NCI-H2107 (cell line): ENCODE measurements around the gene ANK3.
"Not testable (repeated sequence)": the region's sequence is repeated elsewhere in the genome, so short reads cannot be mapped to it uniquely, and the experiment has no call there.

Experiments
- DNase-seq: peaks from one replicate; lab custom pipeline; 2025; lab: John Stamatoyannopoulos, UW

The ANK3 gene

DNA sequence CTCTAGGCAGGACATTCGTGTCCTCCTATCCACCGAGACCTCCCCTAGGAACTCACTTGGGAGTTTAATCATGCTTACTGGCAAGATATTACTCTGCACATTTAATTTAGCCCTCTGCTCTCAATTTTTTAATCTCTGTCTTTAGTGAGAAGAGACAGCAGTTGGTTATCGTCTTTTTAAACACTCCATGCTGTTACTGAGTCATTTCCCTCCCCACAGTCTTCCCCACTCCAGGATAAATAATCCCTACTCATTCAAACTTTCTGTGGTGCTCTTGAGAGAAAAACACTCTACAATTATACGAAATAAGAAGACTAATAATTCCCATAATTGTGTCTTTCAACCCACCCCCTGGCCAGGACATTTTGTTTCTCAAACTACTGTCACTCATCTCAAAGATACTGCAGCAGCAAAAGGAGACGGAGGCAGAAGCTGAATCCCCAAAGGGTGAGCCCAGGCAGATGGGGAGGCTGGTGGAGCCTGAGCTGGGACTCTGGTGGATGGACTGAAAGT, 84.2 kb downstream of the ANK3 start:
- no peak for DNase-seq

DNA sequence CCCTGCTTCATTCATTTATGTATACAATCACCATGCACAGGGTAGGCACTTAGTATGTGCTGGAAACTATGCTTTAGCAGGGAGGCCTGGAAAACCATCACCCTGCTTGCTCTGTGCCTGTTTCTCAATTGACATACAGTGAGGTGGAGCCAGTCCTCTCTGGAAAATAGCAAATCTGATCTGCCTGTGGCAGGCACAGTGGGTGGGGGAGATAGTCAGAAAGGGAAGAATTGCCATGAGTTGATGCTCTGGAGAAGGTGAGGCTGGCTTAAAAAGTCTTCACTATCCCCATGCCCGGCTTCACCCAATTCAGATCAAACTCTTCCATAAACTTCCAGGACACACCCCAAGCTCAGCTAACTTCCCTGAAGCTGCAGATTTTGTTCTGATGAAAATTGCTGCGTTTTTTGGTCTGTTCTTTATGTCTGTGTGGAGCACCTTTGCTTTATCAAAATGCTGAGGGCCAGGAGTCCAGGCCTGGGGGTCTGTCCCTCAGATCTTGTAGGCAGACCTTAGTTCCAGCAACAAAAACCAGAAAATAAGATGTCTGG, 84.8 kb downstream of the ANK3 start:
- no peak for DNase-seq

DNA sequence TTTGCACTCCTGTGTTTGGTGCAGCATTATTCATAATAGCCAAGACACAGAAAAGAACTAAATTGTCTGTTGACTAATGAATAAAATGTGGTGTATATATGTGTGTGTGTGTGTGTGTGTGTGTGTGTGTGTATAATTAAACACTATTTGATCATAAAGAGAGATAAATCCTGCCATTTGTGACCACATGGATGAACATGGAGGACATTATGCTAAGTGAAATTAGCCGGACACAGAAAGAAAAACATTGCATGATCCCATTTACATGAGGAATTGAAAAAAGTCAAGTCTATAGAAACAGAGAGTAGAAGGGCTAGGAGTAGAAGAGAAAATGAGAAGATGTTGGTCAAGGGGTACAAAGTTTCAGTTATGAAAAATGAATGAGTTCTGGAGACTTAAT, 85.9 kb downstream of the ANK3 start:
- DNase-seq = no peak

DNA sequence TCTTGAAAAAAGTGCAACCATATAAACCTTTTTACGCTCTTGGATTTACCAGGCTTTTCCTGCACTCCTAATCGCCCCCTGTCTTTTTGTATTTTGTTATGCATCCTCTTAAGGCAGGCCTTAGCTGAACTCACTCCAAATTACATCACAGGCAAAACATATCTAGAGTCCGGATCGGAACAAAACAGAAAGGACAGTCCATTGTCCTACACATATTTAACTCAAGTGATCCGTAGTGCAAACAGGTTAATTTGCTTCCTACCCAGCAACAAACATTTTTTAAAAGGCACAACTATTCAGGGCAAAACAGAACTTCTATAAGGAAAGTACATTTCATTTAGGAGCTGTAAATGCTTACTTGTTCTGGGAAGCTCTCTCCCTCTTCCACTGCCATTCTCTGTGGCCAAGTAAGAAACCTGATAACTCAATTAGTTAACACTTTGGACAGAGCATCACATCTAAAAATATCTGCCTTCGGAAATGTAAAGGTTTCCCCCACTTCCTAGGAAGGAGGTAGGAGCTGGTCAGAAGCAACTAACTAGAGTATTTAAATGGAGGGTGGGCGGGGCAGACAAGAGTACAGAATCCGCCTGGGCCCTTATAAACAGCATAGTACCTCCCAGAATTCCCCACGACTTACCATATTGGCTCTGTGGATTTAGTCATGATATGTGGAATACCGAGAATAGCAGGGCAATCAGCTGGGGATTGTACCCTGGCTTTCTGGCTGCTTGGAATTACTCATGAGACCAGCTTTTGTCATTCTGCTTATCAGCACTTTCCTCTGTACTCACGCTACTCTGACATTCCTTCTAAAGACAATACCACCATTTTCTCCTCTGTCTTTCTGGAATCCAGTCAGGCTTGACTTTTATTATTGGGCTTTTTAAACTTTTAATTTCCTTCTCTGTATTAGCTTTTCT, 89.5 kb downstream of the ANK3 start:
- DNase-seq = no peak

DNA sequence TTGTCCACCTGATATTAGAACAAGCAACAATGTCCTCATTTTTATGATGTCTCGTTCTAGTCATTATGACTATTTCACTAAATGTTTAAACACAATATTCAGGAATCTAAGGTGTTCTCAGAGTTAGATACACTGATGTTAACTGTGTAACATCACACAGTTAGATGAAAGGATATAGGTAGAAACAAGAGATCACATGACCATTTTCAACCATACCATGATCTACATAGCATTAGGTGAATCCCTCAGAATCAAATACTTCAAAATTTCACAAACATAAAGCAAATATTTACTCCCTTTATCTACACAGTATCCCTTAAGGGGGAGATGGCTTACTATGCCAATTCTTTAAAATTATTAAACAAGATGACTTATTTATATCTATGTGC, 90.3 kb downstream of the ANK3 start:
- no peak for DNase-seq

DNA sequence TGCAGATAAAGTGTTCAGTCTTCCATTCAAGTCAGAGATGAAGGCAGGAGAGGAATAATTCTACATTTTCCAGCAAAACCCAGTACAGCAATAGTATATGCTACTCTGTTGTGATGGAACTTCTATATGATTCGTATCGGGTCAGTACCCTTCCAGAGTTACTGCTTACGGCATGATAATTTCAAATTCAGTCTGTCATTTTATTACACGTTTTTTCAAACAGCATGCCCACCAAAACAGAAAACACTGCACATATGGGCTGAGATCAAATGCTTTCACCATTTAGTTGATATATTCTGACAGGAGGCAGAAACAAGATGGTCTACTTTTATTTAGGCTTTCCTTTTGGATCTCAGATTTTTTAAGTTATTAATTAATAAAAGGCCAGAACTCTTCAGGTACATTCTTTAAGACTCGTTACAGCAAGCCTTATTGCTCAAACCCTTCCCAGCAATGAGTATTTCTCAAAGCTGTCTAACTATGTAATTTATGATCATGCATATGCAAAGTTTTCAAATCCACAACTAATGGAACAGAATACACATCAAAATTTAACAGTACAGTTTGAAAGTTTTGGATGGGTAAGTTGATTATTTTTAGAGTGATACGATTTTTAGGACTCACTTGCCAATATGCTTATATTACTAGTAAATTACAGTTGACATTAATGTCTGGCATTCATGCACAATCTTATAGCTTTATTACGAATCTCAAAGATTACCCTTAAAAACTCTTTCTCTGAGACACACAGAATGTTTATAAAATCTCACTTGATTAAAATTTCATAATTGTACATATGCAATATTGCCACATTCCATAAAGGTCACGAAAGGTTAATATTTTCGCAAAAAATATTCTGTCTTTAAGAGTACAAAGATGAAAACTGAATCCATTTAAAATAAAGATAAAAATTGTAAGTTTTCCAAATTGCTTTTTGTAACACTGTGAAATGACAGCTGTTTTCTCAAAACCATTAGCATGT, 91.0 kb downstream of the ANK3 start:
- no peak for DNase-seq

DNA sequence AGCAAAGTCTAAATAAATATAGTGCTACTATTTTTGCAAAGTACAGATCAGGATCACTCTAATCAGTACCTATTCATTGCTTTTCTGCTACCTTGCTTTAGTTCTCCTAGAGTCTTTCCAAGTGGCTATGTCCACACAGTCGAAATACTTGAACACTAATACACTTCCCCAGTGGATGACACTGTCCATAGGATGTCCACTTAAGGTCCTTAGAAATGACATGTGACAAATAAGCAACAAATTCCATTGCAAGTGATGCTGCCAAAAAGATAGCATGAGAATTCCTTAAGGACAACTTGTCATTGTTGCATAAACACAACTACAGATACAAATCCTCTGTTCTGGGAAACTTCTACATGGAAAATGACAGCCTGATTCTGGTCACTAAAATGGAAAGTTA, 93.6 kb downstream of the ANK3 start:
- DNase-seq = no peak

DNA sequence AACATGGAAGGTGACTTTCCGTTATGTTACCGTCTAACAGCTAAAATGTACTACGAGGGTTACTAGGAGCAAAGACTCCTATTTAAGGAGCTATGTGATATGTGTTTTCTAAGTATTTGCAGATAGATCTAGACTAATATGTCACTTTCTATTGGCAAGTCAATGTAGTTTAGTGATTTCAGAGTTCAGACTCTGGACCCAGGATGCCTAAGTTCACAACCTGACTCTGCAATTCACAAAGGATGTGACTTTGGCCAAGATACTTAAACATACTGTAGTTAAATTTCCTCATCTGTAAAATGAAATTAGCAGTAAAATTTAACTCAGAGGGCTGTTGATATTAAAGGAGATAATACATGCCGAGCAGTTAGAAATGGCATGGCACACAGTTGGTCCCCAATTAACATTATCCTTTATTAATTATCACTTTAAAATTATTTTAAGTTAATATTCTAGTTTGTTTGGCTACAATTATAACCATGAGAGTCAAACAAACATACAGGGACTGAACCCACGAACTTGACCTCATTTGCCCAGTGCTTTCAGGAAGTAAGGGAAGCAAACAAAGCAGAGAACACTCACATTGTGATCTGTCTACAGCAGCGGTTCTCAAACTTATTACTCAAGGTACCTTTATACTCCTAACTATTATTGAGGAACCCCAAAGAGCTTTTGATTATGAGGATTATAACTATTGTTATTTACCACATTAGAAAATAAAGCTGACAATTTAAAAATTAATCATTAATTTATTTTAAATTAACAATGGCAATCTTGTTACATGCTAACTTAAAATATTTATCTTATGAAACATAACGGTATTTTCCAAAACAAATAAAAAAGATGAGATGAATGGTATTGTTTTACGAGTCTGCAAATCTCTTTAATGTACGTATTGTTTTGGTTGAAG, 94.4 kb downstream of the ANK3 start:
- no peak for DNase-seq

DNA sequence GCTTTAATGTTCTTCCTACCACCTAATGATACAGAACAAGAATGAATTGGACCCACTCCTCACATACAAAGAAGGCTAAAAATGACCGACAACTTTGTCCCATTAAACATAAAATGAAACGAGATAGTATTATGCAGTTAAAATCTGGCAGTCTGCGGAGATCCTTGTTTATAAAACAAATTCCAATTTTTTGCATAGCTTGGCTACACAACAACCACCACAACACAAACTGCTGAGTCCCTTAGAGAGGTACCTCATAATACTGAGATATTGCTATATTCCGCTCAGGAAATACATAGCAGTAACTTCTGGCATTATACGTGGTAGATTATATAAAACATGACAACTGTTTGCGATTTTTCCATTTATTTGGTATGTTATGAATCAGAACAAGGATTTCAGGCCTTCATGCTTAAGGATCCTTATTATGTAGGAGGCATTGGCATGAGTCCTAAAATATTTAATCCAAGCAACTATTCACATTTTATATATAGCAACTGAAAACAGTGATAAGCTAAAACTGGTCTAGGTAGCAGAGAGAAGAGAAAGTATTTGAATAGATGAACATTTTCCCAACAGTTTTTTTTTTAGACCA, 96.0 kb downstream of the ANK3 start:
- DNase-seq = no peak

DNA sequence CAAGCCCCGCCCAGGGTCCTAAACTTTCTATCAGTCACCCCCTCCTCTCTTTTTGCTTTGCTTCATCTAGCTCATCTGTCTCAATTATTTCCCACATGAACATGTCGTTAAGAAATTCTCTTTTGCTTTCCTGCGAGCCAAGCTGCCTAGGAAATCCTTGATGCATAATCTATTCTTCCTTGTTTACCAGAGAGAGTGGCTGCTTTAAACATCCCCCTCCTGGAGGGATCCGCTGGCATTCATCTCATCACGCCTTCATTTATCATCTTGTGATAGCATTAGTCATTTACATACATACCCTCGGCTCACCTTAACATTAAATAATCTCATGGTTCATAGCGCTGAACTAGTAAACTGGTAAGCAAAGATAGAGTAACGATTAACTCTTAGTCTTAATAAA, 96.7 kb downstream of the ANK3 start:
- DNase-seq = no peak

DNA sequence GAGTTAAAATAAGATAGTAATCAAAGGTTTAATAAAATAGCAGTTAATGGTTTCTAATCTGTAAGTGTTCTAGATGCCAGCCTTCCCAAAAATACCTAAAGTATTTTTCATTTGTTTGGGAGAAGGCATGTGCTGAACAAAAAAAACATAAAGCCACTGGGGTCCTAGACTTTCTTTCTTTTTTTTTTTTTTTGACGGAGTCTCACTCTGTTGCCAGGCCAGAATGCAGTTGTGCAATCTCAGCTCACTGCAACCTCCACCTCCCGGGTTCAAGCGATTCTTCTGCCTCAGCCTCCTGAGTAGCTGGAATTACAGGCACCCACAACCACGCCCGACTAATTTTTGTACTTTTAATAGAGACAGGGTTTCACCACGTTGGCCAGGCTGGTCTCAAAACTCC, 97.1 kb downstream of the ANK3 start:
- not testable (repeated sequence) for DNase-seq

DNA sequence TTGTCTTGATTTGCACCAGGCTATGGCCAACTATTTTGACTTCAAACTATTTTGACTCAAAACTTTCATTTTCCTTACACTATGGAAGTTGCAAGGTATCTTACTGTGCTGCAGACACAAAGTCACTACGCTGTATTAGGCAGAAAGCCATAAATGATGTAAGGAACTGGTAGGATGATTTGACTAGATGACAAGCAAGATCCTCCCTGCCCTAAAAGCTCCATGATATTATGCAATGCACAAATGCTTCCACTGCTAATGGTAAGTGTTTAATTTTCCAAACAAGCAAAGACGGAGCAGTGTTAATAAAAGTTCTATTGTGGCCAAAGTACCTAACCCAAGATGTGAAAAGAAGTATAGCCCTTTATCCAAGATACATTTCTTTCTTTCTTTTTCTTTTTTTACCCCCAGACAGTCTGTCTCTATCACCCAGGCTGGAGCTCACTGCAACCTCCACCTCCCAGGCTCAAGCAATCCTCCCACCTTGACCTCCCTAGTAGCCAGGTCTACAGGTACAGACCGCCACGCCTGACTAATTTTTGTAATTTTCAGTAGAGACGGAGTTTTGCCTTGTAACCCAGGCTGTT, 98.2 kb downstream of the ANK3 start:
- DNase-seq = no peak

DNA sequence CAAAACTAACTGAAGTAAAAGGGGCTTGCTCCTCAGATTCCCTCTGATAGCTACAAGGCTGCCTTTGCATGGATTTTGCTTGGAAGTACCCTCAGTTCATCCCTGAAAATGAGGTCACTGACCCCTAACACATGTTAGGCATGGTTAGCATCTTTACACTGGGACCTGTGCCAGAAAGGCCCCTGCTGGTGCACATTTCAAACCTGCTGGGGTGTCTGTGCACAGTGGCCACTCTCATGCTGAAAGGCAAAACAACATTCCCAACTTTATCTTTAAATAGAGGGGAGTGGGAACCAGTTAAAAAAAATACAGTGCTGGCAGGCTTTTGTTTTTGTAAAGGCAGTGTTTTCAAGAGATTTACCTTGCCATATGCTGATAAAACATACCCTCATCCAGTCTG, 99.1 kb downstream of the ANK3 start:
- DNase-seq = no peak

DNA sequence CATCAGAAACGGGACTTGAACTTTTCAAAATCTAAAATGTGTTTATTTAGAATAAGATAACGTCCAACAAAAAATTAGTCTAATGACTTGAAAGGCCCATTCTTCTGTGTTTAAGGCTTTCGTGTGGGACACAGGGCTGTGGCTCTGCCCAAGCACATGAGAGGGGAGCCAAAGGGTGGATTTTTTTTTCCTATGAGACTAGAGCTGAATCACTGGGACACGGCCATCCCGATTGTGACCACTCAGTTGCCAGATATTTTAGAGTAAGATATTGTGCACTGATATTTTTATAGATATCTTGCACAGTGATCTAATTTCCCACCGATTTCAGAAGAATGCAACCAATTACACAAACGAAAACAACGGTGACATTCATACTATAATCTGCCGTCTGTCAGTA, 99.9 kb downstream of the ANK3 start:
- no peak for DNase-seq

DNA sequence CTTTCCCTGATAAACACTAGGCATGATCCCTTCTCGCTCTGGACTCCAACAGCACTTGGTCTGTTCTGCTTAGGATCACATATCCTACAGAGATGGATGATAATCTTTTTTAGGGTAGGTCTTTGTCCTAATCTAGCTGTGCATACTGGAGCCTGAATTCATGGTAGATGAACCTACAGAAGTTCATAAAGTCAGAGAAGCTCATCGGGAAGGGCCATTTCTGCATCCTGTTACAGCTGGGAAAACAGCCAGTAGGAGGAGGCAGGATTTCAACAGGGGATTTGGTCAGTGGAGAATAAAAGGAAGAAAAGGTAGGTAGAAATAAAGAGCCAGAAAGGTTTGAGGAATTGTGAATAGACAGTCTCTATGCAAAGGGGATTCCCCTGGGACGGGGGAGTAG, 101.4 kb downstream of the ANK3 start:
- DNase-seq = no peak

DNA sequence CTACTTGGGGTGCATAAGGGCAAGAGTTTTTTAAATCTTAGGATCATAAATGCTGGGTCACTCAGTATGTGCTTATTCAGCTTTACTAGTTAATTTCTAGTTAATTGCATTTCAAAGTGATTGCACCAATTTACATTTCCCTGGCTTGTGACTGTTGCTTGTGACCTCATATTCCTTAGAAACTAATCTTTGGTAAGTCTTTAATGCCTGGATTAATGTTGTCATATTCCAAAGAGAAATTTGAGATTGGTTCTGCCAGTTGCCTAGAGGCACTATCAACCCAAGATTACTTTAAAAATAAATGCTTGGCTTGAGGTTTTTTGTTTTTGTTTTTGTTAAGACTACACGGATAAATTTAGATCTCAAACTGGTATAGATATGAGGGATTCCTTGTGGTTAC, 103.1 kb downstream of the ANK3 start:
- DNase-seq = no peak

DNA sequence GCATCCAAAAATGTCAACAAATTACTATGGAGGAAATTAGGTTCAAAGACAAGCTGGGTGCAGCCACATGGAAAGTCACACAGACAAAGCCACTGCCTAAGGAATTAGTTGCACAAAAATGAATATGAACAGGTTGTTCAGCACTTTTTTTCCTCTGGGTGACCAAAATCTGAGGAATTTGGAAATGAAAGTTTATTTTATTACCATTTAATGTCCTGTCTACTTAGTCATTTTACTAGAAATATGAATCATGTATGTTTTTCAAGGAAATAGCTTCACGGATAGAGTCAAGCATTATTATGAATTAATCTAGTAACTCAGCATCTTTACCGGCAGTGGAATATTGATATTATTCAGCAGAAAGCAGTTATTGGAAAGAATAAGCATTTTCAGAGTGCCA, 106.3 kb downstream of the ANK3 start:
- no peak for DNase-seq

DNA sequence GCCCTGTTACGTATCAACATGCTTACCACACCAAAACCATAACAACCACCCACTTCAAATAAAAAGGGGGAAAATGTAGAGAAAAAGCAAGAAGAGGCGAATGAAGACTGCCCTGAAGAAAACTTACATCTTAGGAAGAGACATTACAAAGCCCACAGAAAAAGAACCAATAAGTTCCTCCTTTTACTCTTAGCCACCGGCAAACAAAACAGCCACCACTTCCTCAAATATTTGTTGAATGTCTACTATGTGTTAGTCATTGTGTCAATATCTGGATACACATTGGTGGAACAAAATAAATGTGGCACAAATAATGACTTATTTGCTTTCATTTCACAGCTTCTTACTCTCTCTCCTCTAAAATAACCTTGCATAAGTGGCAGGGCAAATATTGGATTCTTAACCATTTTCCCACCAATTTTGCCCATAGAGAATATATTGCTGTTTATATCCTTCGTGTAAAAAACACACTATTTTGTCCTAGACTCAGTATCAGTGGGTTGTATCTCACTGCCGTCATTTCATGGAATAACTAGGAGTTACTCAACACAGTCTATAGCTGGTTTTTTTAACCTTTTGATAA, 106.8 kb downstream of the ANK3 start:
- DNase-seq = no peak

DNA sequence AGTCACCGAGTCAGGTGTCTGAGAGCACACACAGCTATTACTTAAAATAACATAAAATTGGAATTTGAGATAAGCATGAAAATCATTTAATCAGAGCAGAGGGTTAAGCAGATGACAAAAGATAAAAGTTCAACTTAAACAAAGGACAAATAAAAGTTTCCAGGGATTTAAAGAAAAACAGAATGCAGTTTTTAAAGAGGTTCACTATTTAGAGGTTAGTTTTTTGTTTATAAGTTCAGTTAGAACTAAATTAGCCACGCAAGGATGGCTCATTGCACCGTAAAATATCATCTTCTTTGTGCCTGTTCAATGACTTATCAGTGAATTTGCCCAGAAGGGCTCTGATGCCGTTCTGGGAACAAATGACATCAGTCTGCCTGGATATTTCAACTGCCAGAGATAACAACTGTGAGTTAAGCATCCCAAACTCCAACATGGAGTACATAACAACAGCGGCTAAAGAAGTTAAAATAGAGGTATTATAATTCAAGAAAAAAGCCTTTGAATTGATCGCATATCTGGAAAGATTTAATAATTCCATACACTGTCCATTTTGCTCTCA, 107.8 kb downstream of the ANK3 start:
- DNase-seq = no peak

DNA sequence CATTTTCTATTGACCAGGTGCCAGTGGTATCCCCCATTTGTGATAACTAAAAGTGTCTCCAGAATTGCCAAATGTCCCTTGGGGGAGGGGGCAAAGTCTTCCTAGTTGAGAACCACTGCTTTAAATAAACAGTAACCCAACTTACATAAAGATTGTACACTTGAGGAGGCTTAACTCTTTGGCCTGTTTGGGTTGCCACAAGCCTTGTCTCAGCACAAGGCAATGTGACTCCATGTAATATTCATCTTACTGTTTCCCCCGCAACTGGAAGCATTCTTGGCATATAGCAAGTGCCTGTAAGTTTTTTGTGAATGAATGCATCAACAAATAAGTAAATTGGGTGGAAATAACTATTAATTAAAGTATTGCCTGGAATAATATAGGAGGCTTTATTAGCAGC, 108.3 kb downstream of the ANK3 start:
- no peak for DNase-seq
